Measurements from ENCODE around the gene IPMK.
"Not testable (repeated sequence)": the region's sequence is repeated elsewhere in the genome, so short reads cannot be mapped to it uniquely, and the experiment has no call there.

Gene IPMK

DNA sequence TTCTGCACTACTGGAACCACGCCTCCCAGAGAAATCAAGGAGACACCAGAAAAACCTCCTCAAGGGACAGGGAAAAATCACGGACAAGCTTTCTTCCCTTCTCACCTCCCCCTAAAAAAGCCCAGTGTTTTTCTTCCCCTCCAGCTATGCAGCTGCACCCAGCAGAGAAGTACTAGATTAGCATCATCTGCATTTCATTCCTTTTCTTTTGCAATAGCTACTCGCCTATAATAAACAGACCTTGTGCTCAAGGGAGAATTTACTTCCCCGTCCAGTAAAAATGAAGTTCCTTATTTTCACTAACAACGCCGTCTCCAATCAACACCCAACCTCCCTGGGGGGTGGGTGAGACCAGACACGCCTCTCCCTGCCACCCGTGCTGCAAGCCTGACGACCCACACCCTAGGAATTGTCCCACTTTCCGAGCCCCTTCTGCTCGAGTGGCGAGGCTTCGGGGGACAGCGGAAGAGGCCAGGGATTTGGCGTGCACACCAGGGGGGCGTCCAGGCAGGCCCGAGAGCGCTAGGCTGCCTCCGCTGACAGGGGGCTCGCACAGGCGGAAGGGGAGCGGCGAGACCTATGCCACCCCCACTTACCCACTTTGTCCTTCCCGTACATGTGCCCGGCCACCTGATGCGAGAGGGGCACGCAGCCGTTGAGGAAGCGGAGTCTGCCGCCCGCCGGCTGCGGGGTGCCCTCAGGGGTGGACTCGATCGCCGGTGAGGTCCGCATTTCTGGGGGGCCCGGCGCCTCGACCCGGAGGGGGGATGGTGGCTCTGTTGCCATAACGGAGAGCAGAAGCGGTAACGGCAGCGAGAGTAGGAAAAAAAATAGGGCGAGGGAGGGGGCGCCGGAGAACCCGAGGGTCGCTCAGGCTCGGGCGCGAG, 625 bp downstream of the IPMK start:
- no peak for DNase-seq (ENCODE audit: low read depth in 2 of 2)

DNA sequence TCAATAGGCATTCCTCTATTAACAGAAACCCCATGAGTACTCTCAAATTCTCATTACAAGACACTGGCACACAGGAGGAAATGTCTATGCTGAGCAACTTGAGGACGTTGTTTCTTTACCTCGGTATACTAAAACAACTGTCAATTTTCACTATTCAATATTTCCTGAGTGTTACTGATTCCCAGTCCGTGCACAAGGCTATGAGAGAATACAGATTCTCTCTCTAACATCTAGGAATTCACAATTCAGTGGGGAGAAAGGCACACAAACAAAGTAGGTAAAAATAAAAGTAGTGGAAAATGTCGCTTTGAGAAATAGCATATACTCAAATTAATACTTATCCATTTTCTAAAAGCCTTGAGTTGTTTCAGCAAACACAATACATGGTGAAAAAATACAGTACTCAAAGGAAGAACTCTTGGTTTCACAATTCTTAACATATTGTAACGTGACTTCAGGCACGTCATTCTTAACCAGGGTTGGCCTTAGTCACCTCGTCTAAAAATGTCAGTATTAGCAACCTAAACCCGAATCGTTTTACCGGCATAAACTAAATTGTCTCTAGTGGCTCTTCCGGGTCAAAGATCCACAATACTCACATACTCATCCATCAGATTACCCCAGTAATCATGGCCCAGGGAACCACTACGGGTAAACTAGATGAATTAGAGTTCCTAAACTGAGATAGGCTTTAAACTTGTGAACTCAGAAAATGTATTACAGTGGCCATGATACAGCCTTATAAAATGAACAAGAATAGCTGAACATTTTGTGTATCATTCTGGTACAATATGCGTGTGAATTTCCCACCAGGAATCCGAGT, 1.5 kb downstream of the IPMK start:
- DNase-seq (ENCODE audit: low read depth in 2 of 2), result no peak

- DNase-seq (ENCODE audit: low read depth in 2 of 2), result no peak
Measured at GRCh38 chr10:58265249-58265648, 2.4 kb downstream of the IPMK start.

GRCh38 chr10:58264780-58265179, 2.9 kb downstream of the IPMK start:
- DNase-seq (ENCODE audit: low read depth in 2 of 2), result no peak

DNA sequence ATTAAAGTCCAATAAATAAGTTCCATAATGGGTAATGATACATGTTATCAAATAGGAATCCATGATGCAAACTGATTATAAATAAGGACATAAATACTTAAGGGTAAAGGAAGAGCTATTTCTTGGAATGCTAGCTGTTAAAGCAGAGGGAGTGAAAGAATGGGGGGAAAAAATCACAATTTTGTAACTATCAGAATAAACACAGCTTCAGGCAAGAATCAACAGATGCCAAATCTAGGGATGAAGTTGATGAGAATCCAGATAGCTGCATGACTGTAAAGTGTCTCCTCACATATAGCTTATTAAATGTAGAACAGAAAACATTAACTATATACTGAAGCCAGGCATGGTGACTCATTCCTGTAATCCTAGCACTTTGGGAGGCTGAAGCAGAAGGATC, 4.9 kb downstream of the IPMK start:
- DNase-seq (ENCODE audit: low read depth in 2 of 2), result no peak

DNA sequence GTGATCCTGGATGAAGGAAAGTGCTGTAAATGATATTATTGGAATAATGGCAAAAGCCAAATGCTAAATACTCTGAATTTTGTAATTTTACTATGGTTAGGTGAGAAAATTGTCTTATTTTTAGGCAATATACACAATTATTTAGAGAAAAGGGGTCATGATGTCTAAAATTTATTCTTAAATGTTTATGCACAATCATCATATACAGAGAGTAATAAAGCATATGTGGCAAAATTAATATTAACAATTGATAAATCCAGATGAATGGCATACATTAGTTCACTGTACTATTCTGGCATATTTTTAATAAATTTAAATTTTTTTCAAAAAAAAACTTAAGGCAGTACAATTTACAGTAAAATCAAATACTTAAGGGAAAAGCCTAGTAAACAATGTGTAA, 7.4 kb downstream of the IPMK start:
- DNase-seq (ENCODE audit: low read depth in 2 of 2), result no peak

- DNase-seq (ENCODE audit: low read depth in 2 of 2), result no peak
Measured at GRCh38 chr10:58258977-58259692, 8.6 kb downstream of the IPMK start.

DNA sequence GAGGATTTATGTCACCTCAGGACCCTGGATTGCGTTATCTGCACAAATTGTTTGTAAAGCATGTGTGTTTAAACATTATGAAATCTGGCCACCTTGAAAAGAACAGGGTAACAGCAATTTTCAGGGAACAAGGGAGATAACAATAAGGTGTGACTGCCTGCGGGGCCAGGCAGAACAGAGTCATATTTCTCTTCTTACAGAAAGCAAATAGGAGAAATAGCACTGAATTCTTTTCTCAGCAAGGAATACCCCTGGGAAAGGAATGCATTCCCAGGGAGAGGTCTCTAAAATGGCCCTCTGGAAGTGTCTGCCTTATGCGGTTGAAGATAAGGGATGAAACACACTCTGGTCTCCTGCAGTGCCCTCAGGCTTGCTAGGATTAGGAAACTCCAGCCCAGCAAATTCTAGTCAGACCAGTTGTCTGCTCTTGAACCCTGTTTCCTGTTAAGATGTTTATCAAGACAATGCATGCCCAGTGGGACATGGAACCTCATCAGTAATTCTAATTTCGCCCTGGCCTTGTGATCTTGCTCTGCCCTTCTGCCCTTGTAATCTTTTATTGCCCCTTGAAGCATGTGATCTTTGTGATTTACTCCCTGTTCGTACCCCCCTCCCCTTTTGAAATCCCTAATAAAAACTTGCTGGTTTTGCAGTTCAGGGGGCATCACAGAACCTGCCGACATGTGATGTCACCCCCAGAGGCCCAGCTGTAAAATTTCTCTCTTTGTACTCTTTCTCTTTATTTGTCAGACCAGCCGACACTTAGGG, 11.5 kb downstream of the IPMK start:
- DNase-seq (ENCODE audit: low read depth in 2 of 2), result not testable (repeated sequence)

DNA sequence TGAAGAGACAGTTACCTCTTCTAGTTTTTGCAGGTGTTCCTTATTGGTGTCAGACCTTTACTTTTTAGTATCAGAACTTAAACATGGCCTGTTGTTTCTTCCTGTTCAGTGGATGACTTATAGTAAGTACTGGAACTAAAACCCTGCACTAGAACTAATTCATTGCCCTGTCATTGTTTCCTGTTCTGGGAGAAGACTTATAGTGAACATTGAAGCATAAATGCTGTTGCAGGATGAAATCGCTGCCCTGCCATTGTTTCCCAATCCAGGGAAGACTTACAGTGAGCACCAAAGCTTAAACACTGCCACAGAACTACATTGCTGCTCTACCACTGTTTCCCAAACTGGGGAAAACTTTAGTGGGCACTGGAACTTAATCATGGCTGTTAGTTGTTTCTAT, 13.1 kb downstream of the IPMK start:
- no peak for DNase-seq (ENCODE audit: low read depth in 2 of 2)

DNA sequence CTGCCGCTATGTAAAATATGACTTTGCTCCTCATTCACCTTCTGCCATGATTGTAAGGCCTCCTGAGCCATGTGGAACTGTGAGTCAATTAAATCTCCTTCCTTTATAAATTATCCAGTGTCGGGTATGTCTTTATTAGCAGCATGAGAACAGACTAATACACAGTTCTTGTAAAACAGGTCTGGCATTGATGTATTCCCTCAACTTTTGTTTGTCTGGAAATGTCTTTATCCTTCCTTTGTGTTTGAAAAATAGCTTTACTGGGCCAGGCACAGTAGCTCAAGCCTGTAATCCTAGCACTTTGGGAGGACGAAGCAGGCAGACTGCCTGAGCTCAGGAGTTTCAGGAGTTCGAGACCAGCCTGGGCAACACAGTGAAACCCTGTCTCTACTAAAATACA, 14.5 kb downstream of the IPMK start:
- DNase-seq (ENCODE audit: low read depth in 2 of 2), result no peak

DNA sequence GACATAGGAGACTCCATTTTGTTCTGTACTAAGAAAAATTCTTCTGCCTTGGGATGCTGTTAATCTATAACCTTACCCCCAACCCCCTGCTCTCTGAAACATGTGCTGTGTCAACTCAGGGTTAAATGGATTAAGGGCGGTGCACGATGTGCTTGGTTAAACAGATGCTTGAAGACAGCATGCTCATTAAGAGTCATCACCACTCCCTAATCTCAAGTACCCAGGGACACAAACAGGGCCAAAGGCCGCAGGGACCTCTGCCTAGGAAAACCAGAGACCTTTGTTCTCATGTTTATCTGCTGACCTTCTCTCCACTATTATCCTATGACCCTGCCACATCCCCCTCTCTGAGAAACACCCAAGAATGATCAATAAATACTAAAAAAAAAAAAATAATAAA, 23.0 kb downstream of the IPMK start:
- not testable (repeated sequence) for DNase-seq (ENCODE audit: low read depth in 2 of 2)

DNA sequence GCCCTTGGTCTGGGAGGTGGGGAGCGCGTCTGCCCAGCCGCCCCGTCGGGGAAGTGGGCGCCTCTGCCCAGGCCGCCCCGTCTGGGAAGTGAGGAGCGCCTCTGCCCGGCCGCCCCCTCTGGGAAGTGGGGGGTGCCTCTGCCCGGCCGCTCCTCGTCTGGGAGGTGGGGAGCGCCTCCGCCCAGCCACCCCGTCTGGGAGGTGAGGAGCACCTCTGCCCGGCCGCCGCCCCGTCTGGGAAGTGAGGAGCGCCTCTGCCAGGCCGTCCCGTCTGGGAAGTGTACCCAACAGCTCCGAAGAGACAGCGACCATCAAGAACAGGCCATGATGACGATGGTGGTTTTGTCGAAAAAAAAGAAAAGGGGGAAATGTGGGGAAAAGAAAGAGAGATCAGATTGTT, 23.5 kb downstream of the IPMK start:
- DNase-seq (ENCODE audit: low read depth in 2 of 2), result not testable (repeated sequence)

GRCh38 chr10:58243801-58244200, 23.9 kb downstream of the IPMK start:
- not testable (repeated sequence) for DNase-seq (ENCODE audit: low read depth in 2 of 2)

- no peak for DNase-seq (ENCODE audit: low read depth in 2 of 2)
Measured at GRCh38 chr10:58243269-58243668, 24.4 kb downstream of the IPMK start.

- DNase-seq (ENCODE audit: low read depth in 2 of 2), result no peak
Measured at GRCh38 chr10:58241346-58241745, 26.3 kb downstream of the IPMK start.

- no peak for DNase-seq (ENCODE audit: low read depth in 2 of 2)
Measured at GRCh38 chr10:58240531-58240930, 27.2 kb downstream of the IPMK start.

DNA sequence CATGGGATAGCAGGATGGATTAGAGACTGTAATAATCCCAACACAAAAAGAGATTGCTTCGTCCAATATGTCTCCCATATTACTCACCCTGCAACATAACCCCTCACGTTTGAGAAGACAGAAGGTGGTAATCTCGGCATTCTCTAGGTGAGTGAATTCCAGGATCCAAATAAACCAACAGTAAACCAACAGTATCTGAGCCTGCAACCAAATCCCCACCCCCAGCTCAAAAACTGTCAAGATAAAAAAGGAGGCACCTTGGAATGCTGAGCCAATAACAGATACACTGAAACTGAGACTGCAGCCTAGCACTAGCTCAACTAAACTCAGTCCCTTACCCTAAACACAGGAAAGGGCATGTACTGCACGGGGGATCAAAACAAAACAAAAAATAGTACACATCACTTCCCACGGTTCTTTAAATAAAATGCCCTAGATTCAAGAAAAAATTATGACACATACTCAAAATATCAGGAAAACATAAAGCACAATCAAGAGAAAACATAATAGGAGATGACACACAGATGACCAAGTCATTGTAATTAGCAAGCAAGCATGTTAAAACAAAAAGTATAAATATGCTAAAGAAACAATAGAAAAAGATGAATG, 28.0 kb downstream of the IPMK start:
- no peak for DNase-seq (ENCODE audit: low read depth in 2 of 2)

- no peak for DNase-seq (ENCODE audit: low read depth in 2 of 2)
Measured at GRCh38 chr10:58237014-58237834, 30.5 kb downstream of the IPMK start.

DNA sequence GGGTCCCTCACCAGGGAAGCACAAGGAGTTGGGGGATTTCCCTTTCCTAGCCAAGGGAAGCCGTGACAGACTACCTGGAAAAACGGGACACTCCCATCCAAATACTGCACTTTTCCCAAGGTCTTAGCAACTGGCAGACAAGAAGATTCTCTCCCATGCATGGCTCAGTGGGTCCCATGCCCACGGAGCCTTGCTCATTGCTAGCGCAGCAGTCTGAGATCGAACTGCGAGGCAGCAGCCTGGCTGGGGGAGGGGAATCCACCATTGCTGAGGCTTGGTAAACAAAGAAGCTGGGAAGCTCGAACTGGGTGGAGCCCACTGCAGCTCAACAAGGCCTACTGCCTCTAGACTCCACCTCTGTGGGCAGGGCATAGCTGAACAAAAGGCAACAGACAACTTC, 37.8 kb downstream of the IPMK start:
- DNase-seq (ENCODE audit: low read depth in 2 of 2), result not testable (repeated sequence)

DNA sequence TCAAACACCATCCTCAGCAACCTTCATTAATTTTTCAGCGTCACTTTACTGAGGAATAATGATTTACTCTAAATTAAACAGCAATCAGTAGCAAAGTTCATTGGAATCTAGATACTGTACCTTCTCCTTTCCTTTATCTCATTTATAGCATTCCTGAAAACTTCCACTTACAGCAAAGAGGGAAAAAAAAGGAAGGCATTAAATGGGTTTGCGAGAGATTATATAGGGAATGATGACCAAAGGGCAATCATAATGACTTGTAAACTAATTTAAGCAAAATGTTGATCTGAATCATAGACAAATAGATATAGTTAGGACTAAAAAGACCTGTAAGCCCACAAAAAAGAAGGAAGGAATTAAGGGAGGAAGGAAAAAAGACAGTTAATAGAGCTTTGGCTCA, 42.0 kb downstream of the IPMK start:
- DNase-seq (ENCODE audit: low read depth in 2 of 2), result no peak
